Astrocyte of the spinal cord (primary cell): ENCODE data around the gene CSTPP1.

Experiments used
- DNase-seq: peaks from one replicate; pipeline ENCODE4 v3.0.0; 2011; ENCODE audit warnings: low read depth, low spot score
- H3K4me3 ChIP-seq: 2 replicates; pipeline ENCODE4 v1.5.1; 2011; ENCODE audit warnings: low read depth, mild to moderate bottlenecking, low read length, moderate library complexity
- in situ Hi-C: cut with HindIII; loops from 2 replicates; pipeline ENCODE4 v1.10.0; 2017; ENCODE audit warnings: low sequenced_read_pairs
- TF ChIP-seq, protein P1 (sequence below): IDR thresholded peaks from 2 replicates; pipeline ENCODE4 v1.5.1; 2012; ENCODE audit warnings: low read depth, mild to moderate bottlenecking, low read length, inconsistent platforms

Gene CSTPP1

GRCh38 chr11:46966773-46967172 lies 30.2 kb downstream of the CSTPP1 start:
- H3K4me3 ChIP-seq: no peak overlapping the region
- in situ Hi-C loops: no loop called here
- no peak for DNase-seq
- TF ChIP-seq, protein P1, sequence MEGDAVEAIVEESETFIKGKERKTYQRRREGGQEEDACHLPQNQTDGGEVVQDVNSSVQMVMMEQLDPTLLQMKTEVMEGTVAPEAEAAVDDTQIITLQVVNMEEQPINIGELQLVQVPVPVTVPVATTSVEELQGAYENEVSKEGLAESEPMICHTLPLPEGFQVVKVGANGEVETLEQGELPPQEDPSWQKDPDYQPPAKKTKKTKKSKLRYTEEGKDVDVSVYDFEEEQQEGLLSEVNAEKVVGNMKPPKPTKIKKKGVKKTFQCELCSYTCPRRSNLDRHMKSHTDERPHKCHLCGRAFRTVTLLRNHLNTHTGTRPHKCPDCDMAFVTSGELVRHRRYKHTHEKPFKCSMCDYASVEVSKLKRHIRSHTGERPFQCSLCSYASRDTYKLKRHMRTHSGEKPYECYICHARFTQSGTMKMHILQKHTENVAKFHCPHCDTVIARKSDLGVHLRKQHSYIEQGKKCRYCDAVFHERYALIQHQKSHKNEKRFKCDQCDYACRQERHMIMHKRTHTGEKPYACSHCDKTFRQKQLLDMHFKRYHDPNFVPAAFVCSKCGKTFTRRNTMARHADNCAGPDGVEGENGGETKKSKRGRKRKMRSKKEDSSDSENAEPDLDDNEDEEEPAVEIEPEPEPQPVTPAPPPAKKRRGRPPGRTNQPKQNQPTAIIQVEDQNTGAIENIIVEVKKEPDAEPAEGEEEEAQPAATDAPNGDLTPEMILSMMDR: no peak

GRCh38 chr11:46967962-46968361 lies 31.4 kb downstream of the CSTPP1 start:
- H3K4me3 ChIP-seq: no peak overlapping the region
- TF ChIP-seq, protein P1: no peak
- in situ Hi-C loops: no loop called here
- no peak for DNase-seq

- no peak for DNase-seq
- in situ Hi-C loops: no loop called here
- no peak overlapping the region for H3K4me3 ChIP-seq
- TF ChIP-seq, protein P1: no peak
Observed at GRCh38 chr11:46969379-46969778, 32.8 kb downstream of the CSTPP1 start.

DNA sequence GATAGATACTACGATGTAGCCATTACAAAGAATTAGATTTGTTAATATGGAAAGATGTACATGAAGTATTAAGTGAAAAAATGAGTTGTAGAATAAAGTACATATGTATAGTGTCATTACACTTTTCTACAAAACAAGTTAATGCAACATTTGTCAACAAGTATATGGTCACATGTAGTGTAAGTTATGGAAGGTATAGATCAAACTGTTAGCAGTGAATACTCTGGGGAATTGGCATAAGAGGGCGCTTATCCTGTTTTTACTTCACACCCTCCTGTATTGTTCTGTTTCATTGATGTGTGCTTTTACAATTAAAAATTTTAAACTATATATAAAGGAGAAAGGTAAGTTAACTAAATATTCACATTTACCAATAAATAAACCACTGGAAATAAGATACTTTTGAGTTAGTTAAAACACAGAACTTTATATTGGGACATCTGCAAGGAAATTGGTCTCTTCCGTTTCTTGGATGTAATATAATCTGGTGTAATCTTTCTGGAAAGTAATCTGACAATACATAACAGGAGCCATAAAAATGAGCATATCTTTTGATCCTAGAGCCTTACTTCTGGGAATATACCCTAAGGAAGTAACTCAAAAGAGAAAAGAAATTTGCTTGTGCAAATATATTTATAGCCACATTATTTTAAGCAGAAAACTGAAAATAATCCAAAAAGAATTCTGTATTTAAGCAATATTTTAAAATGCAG lies 34.5 kb downstream of the CSTPP1 start:
- in situ Hi-C loops: no loop called here
- no peak for DNase-seq
- no peak overlapping the region for H3K4me3 ChIP-seq
- TF ChIP-seq, protein P1: no peak

GRCh38 chr11:46972343-46972742 lies 35.8 kb downstream of the CSTPP1 start:
- in situ Hi-C loops: no loop called here
- no peak for DNase-seq
- TF ChIP-seq, protein P1: no peak
- H3K4me3 ChIP-seq: no peak overlapping the region

- in situ Hi-C loops: no loop called here
- DNase-seq: no peak
- TF ChIP-seq, protein P1: no peak
- H3K4me3 ChIP-seq: no peak overlapping the region
Observed at GRCh38 chr11:46972821-46973220, 36.3 kb downstream of the CSTPP1 start.
